ENCODE results near the gene C16orf87. TPM values are rescaled to one million over a fixed set of nuclear protein-coding genes. Genes with fewer than 3 reads are reported as not detected.

C16orf87 gene
- total and polyA plus RNA-seq, 2 donors from 2014 or later, result 7.2 to 11.2 TPM

DNA sequence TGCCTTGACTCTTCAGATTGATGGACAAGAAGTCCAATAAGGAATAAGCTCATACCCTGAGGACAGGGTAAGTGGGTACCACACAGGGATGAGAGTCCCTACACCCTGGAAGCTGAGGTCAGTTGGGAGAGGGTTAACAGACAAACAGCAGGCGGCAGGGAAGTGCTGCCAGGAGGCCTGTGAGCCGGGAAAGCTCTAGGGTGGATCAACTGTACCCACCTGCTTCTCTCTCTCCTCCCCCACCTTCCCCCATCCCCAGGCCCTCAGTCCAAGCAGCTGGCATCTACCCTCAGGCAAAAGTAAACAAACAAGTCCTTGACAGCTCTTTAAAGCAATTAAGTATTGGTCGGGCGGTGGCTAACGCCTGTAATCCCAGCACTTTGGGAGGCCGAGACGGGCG is 62.2 kb downstream of the C16orf87 start:
- Histone ChIP-seq H3K27me3 (ENCODE audit: control insufficient read depth, insufficient read depth, low read length) (no peaks in the 10 kb centered on the region), H3K4me1 (ENCODE audit: control insufficient read depth in 2 of 3, insufficient read depth in 2 of 3, low read depth in 1 of 3, low read length in 3 of 3) (no peaks in the 10 kb centered on the region), H3K9me3 (ENCODE audit: control insufficient read depth in 2 of 3, insufficient read depth in 1 of 3, low read length in 3 of 3) (no peaks in the 10 kb centered on the region), H3K36me3 (ENCODE audit: control insufficient read depth in 2 of 3, insufficient read depth in 3 of 3, low read length in 3 of 3) (no peaks in the 10 kb centered on the region), H3K4me3 (ENCODE audit: low read length in 3 of 3) (no peak overlapping the region), H3K9ac (ENCODE audit: low read length in 3 of 3) (no peak overlapping the region), H3K27ac (ENCODE audit: low read depth in 2 of 2, low read length in 2 of 2) (no peak overlapping the region)
- intact Hi-C loops (cut with DNase I), result no loop called here
- FAIRE-seq (no peak), DNase-seq (no peak)
- TF ChIP-seq, protein P1, sequence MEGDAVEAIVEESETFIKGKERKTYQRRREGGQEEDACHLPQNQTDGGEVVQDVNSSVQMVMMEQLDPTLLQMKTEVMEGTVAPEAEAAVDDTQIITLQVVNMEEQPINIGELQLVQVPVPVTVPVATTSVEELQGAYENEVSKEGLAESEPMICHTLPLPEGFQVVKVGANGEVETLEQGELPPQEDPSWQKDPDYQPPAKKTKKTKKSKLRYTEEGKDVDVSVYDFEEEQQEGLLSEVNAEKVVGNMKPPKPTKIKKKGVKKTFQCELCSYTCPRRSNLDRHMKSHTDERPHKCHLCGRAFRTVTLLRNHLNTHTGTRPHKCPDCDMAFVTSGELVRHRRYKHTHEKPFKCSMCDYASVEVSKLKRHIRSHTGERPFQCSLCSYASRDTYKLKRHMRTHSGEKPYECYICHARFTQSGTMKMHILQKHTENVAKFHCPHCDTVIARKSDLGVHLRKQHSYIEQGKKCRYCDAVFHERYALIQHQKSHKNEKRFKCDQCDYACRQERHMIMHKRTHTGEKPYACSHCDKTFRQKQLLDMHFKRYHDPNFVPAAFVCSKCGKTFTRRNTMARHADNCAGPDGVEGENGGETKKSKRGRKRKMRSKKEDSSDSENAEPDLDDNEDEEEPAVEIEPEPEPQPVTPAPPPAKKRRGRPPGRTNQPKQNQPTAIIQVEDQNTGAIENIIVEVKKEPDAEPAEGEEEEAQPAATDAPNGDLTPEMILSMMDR (IDR thresholded peaks at IDR 0.05; ENCODE audit: borderline replicate concordance, extremely low read depth, insufficient read depth), result no peak

DNA sequence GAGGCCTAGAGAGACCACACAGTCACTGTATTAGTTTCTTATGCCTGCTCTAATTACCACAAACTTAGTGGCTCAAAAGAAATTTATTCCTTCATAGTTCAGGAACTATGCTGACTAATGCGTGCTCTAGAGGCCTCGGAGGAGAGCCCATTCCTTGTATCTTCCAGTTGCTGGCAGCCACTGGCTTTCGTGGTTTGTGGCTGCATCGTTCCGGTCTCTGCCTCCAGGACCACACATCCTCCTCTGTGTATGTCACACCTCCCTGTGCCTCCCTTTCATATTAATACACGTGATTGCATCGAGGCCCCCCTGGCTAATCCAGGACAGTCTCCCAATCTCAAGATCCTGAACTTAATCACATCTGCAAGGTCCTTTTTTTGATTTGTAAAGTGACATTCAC is 65.9 kb downstream of the C16orf87 start:
- no peak overlapping the region for H3K27ac ChIP-seq (ENCODE audit: low read depth in 2 of 2, low read length in 2 of 2)
- intact Hi-C loops (cut with DNase I), result no loop called here
- H3K27me3 ChIP-seq (ENCODE audit: control insufficient read depth, insufficient read depth, low read length), result no peaks in the 10 kb centered on the region
- H3K36me3 ChIP-seq (ENCODE audit: control insufficient read depth in 2 of 3, insufficient read depth in 3 of 3, low read length in 3 of 3), result no peaks in the 10 kb centered on the region
- TF ChIP-seq, protein P1 (IDR thresholded peaks at IDR 0.05; ENCODE audit: borderline replicate concordance, extremely low read depth, insufficient read depth), result no peak
- H3K9ac ChIP-seq (ENCODE audit: low read length in 3 of 3), result no peak overlapping the region
- no peak overlapping the region for H3K4me3 ChIP-seq (ENCODE audit: low read length in 3 of 3)
- H3K9me3 ChIP-seq (ENCODE audit: control insufficient read depth in 2 of 3, insufficient read depth in 1 of 3, low read length in 3 of 3), result no peaks in the 10 kb centered on the region
- no peaks in the 10 kb centered on the region for H3K4me1 ChIP-seq (ENCODE audit: control insufficient read depth in 2 of 3, insufficient read depth in 2 of 3, low read depth in 1 of 3, low read length in 3 of 3)
- DNase-seq, result no peak
- FAIRE-seq, result no peak

DNA sequence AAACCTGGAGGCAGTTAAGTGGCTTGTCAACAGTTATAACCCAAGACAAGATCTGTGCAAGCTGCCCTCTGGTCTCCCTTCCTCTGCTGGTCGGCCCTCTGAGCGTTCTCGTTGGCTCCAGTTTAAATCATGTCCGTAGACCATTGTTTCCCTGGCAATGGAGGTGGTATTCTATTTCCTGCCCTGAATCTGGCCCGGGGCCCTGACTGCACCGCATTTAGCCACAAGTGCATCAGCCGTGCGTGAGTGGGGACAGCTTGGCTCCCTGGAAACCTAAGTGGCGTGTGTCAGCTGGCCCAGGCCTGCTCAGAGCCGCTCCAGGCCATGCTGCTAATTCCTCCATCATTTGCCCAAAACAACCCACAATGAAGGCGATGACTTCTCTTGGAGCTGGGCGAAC is 67.8 kb downstream of the C16orf87 start:
- Histone ChIP-seq H3K27me3 (ENCODE audit: control insufficient read depth, insufficient read depth, low read length) (no peaks in the 10 kb centered on the region), H3K9ac (ENCODE audit: low read length in 3 of 3) (no peak overlapping the region), H3K27ac (ENCODE audit: low read depth in 2 of 2, low read length in 2 of 2) (no peak overlapping the region), H3K9me3 (ENCODE audit: control insufficient read depth in 2 of 3, insufficient read depth in 1 of 3, low read length in 3 of 3) (no peaks in the 10 kb centered on the region), H3K36me3 (ENCODE audit: control insufficient read depth in 2 of 3, insufficient read depth in 3 of 3, low read length in 3 of 3) (no peaks in the 10 kb centered on the region), H3K4me1 (ENCODE audit: control insufficient read depth in 2 of 3, insufficient read depth in 2 of 3, low read depth in 1 of 3, low read length in 3 of 3) (no peaks in the 10 kb centered on the region), H3K4me3 (ENCODE audit: low read length in 3 of 3) (no peak overlapping the region)
- DNase-seq (no peak), FAIRE-seq (no peak)
- intact Hi-C loops (cut with DNase I), result no loop called here
- TF ChIP-seq, protein P1 (IDR thresholded peaks at IDR 0.05; ENCODE audit: borderline replicate concordance, extremely low read depth, insufficient read depth), result no peak

DNA sequence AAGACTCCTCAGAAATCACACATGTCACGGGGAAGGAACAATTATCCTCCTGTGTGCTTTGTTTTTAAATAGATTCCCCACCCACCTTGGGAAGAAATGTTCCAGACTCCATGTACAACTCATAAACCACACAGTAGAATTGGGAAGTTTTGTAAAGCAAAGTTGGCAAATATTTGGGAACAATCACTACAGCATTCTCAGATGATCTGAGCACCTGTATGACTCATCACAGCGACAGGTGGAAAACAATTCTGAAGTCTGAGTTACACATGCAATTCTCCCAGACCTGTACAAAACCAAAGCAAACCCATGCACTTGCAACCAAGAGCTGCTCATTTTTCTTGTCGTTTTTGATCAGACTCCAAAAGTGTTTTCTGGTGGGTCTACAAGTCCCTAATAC is 68.4 kb downstream of the C16orf87 start:
- H3K4me1 ChIP-seq (ENCODE audit: control insufficient read depth in 2 of 3, insufficient read depth in 2 of 3, low read depth in 1 of 3, low read length in 3 of 3), result no peaks in the 10 kb centered on the region
- FAIRE-seq (no peak), DNase-seq (no peak)
- H3K4me3 ChIP-seq (ENCODE audit: low read length in 3 of 3), result no peak overlapping the region
- H3K27ac ChIP-seq (ENCODE audit: low read depth in 2 of 2, low read length in 2 of 2), result no peak overlapping the region
- H3K9me3 ChIP-seq (ENCODE audit: control insufficient read depth in 2 of 3, insufficient read depth in 1 of 3, low read length in 3 of 3), result no peaks in the 10 kb centered on the region
- no peaks in the 10 kb centered on the region for H3K27me3 ChIP-seq (ENCODE audit: control insufficient read depth, insufficient read depth, low read length)
- TF ChIP-seq, protein P1 (IDR thresholded peaks at IDR 0.05; ENCODE audit: borderline replicate concordance, extremely low read depth, insufficient read depth), result no peak
- no peaks in the 10 kb centered on the region for H3K36me3 ChIP-seq (ENCODE audit: control insufficient read depth in 2 of 3, insufficient read depth in 3 of 3, low read length in 3 of 3)
- H3K9ac ChIP-seq (ENCODE audit: low read length in 3 of 3), result no peak overlapping the region
- intact Hi-C loops (cut with DNase I), result no loop called here
